Endothelial cell of umbilical vein (primary cell): ENCODE measurements around the gene POLR3A. TPM values are rescaled to one million over a fixed set of nuclear protein-coding genes. Genes with fewer than 3 reads are reported as not detected.
"Not testable (repeated sequence)": the region's sequence is repeated elsewhere in the genome, so short reads cannot be mapped to it uniquely, and the experiment has no call there.

Experiments used
- BruUV-seq: library from RNA; stranded (reverse); fragments of 400-500 nt; replicated peaks from 2 replicates; lab custom pipeline; 2021; lab: Mats Ljungman, UMichigan
- CTCF ChIA-PET: fragments of 300-600, 350-600 bp; sonication (Branson Sonifier 250); formaldehyde crosslinking; loops from one replicate; lab custom pipeline; 2021; ENCODE audit warnings: antibody characterized with exemption, inconsistent platforms; lab: Charles Lee
- POLR2A ChIA-PET: fragments of 300-600, 350-600 bp; sonication (Branson Sonifier 250); formaldehyde crosslinking; loops from one replicate; lab custom pipeline; 2021; ENCODE audit warnings: antibody characterized with exemption, inconsistent platforms; lab: Charles Lee
- DNase-seq: peaks from one replicate; pipeline ENCODE4 v3.0.0-alpha.2; 2011; ENCODE audit warnings: low read depth, low spot score
- FAIRE-seq: peaks from 2 replicates; lab custom pipeline; 2011; peaks lifted over from hg19 to GRCh38; lab: Jason Lieb, UNC
- H2AFZ ChIP-seq: 2 replicates; pipeline ENCODE4 v1.6.0; 2012; ENCODE audit warnings: low read depth, low read length, control low read depth, inconsistent platforms
- H3K27ac ChIP-seq: 2 replicates; pipeline ENCODE4 v1.5.1; 2011; ENCODE audit warnings: low read depth, mild to moderate bottlenecking, control low read depth, low read length, moderate library complexity; ENCODE audit not compliant: insufficient read depth
- H3K27me3 ChIP-seq, 2 experiments: 2 replicates each; pipeline versions ENCODE4 v1.6.0 to v1.6.1; 2011; ENCODE audit warnings: low read length in 2 of 2, mixed read lengths in 1 of 2; ENCODE audit not compliant: control insufficient read depth in 2 of 2, insufficient read depth in 2 of 2
- H3K36me3 ChIP-seq, 2 experiments: 2 replicates in 1 of 2; 3 replicates in 1 of 2; pipeline ENCODE4 v1.5.1; 2011; ENCODE audit warnings: low read length in 2 of 2, mild to moderate bottlenecking in 1 of 2, moderate library complexity in 1 of 2; ENCODE audit not compliant: control insufficient read depth in 2 of 2, insufficient read depth in 2 of 2; ENCODE audit errors: extremely low read depth in 1 of 2
- H3K4me1 ChIP-seq: 3 replicates; pipeline ENCODE4 v1.5.1; 2011; ENCODE audit warnings: mild to moderate bottlenecking, low read length; ENCODE audit not compliant: control insufficient read depth, insufficient read depth; ENCODE audit errors: extremely low read depth
- H3K4me2 ChIP-seq: 2 replicates; pipeline ENCODE4 v1.6.1; 2011; ENCODE audit warnings: low read length, control low read depth, mixed read lengths; ENCODE audit not compliant: insufficient read depth
- H3K4me3 ChIP-seq, 3 experiments: fragments of 200-600 bp in 1 of 3; sonication (generic), shearing (Covaris generic) in 1 of 3; replicated peaks in 1 of 3; 2 replicates each; pipeline ENCODE4 v1.5.1; 2011 to 2016; ENCODE audit warnings: control low read depth in 3 of 3, low read length in 3 of 3, mild to moderate bottlenecking in 2 of 3, inconsistent platforms in 1 of 3, low read depth in 1 of 3, moderate library complexity in 1 of 3; ENCODE audit not compliant: insufficient read depth in 1 of 3
- H3K79me2 ChIP-seq: 2 replicates; pipeline ENCODE4 v1.6.0; 2012; ENCODE audit warnings: low read length, inconsistent platforms; ENCODE audit not compliant: control insufficient read depth, insufficient read depth
- H3K9ac ChIP-seq: replicated peaks from 2 replicates; pipeline ENCODE3; 2011; ENCODE audit warnings: low read length, control low read depth; ENCODE audit not compliant: insufficient read depth; ENCODE audit errors: extremely low read depth
- H3K9me1 ChIP-seq: replicated peaks from 3 replicates; pipeline ENCODE4 v1.6.0; 2011; ENCODE audit warnings: mild to moderate bottlenecking, low read length; ENCODE audit not compliant: control insufficient read depth, insufficient read depth; ENCODE audit errors: extremely low read depth
- H3K9me3 ChIP-seq: replicated peaks from 2 replicates; pipeline ENCODE4 v1.5.1; 2012; ENCODE audit warnings: low read length, inconsistent platforms; ENCODE audit not compliant: control insufficient read depth, insufficient read depth
- H4K20me1 ChIP-seq: replicated peaks from 2 replicates; pipeline ENCODE3; 2011; ENCODE audit warnings: mild to moderate bottlenecking, low read length; ENCODE audit not compliant: control insufficient read depth, insufficient read depth; ENCODE audit errors: extremely low read depth
- POLR2AphosphoS5 ChIP-seq: IDR thresholded peaks from 2 replicates; pipeline ENCODE4 v1.6.1; 2012; ENCODE audit warnings: low read depth, mild to moderate bottlenecking, control low read depth, low read length, moderate library complexity; ENCODE audit not compliant: insufficient read depth
- dilution Hi-C: fragments of 300-500 bp; cut with MboI; formaldehyde crosslinking; loops from one replicate; pipeline ENCODE4 v1.15.0; 2019; ENCODE audit warnings: low sequenced_read_pairs; ENCODE audit not compliant: extremely low pct_ligation_motif_present
- intact Hi-C: fragments of 100-400 bp; cut with micrococcal nuclease; formaldehyde crosslinking; loops from one replicate; pipeline ENCODE4 v1.10.0; 2022
- polyA plus RNA-seq, 4 experiments: library from polyadenylated mRNA; depleted of rRNA in 3 of 4; stranded (reverse) in 3 of 4; unstranded in 1 of 4; fragments of >200 nt; gene quantifications; 2 replicates each; pipeline versions ENCODE4 v1.2.1 to v1.2.3, GENCODE V29; 2011 to 2012; ENCODE audit warnings: missing spikeins in 1 of 4
- total RNA-seq: library from RNA; stranded (reverse); gene quantifications from 2 replicates; pipeline ENCODE4 v1.2.3, GENCODE V29; 2021

The POLR3A gene
- total and polyA plus RNA-seq, 2 donors (not counting 3 experiments of a cell fraction or from before 2014, with no cell fraction given) = 9.5 to 25.3 TPM

- no peak for TF ChIP-seq POLR2AphosphoS5
- CTCF ChIA-PET = interaction anchor here (1.5 kb wide), 1 partner anchor 31 kb away, joined by 7 read pairs; no protein-coding TSS in a partner anchor
Measured at GRCh38 chr10:78078539-78079330, 49.4 kb upstream of the POLR3A start.

GRCh38 chr10:78075806-78076205 lies 46.5 kb upstream of the POLR3A start:
- DNase-seq, H3K9me1 ChIP-seq, H3K79me2 ChIP-seq, BruUV-seq, H3K4me2 ChIP-seq, H3K27ac ChIP-seq, H3K36me3 ChIP-seq, H3K27me3 ChIP-seq, H4K20me1 ChIP-seq, H2AFZ ChIP-seq, POLR2A ChIA-PET, H3K9me3 ChIP-seq, dilution Hi-C loops, CTCF ChIA-PET, H3K9ac ChIP-seq, H3K4me1 ChIP-seq, H3K4me3 ChIP-seq, FAIRE-seq, intact Hi-C loops: not testable (repeated sequence)

More at GRCh38 chr10:78078539-78079330, 49.4 kb upstream of the POLR3A start:
- Histone ChIP-seq H3K27ac (no peak overlapping the region), H3K36me3 (no peaks in the 10 kb centered on the region), H3K4me2 (no peak overlapping the region), H3K9ac (no peak overlapping the region), H2AFZ (no peak overlapping the region), H3K4me1 (no peaks in the 10 kb centered on the region), H3K27me3 (peaks cover 0 to 2% of the 10 kb centered on the region in 2 experiments), H3K9me1 (no peaks in the 10 kb centered on the region), H3K9me3 (no peaks in the 10 kb centered on the region), H3K4me3 (no peak overlapping the region), H3K79me2 (no peaks in the 10 kb centered on the region), H4K20me1 (no peaks in the 10 kb centered on the region)
- DNase-seq = no peak
- dilution Hi-C loops (no loop called here), intact Hi-C loops (no loop called here)
- no TSS peak for BruUV-seq
- POLR2A ChIA-PET = no interaction called here
- FAIRE-seq = no peak
